ENCODE measurements around the gene HSPBP1. TPM values are rescaled to one million over a fixed set of nuclear protein-coding genes. Genes with fewer than 3 reads are reported as not detected.

The HSPBP1 gene
- polyA plus RNA-seq, 3 donors, result 21.9 to 39.9 (median 35.0) TPM

GRCh38 chr19:55283548-55284377 lies 3.9 kb upstream of the HSPBP1 start, which contains the start of gene BRSK1:
BRSK1 (plus strand) TSS chr19:55283997; CDS start chr19:55284443, 446 bp downstream.
- 5 to 18% (median 17%) methylated on average over 7 to 41 of the region's 44 CpGs for WGBS, 3 donors
- no peak within 1 kb of the TSS for H3K27ac ChIP-seq (ENCODE audit: low read depth, low read length)

GRCh38 chr19:55279340-55279739 lies 570 bp downstream of the HSPBP1 start:
- H3K27ac ChIP-seq (ENCODE audit: low read depth, low read length), result no peak overlapping the region

GRCh38 chr19:55278391-55279135 lies 1.3 kb downstream of the HSPBP1 start:
- H3K27ac ChIP-seq (ENCODE audit: low read depth, low read length), result no peak overlapping the region
- 81 to 88% (median 81%) methylated on average over 13 of the region's 13 CpGs for WGBS, 3 donors

More at GRCh38 chr19:55279340-55279739, 570 bp downstream of the HSPBP1 start:
- 3 to 15% (median 9%) methylated on average over 22 to 23 of the region's 23 CpGs for WGBS, 3 donors

- whole genome bisulfite sequencing, 3 donors, result 86 to 91% (median 90%) methylated on average over 17 of the region's 17 CpGs
- no peak overlapping the region for H3K27ac ChIP-seq (ENCODE audit: low read depth, low read length)
Measured at GRCh38 chr19:55277494-55277893, 2.4 kb downstream of the HSPBP1 start.

- no peak overlapping the region for H3K27ac ChIP-seq (ENCODE audit: low read depth, low read length)
- 77 to 86% (median 82%) methylated on average over 15 of the region's 15 CpGs for WGBS, 3 donors
Measured at GRCh38 chr19:55276720-55277430, 3.0 kb downstream of the HSPBP1 start.

GRCh38 chr19:55275851-55276719 lies 3.8 kb downstream of the HSPBP1 start:
- WGBS, 3 donors, result 76 to 82% (median 76%) methylated on average over 17 of the region's 17 CpGs
- no peak overlapping the region for H3K27ac ChIP-seq (ENCODE audit: low read depth, low read length)

GRCh38 chr19:55273978-55274707 lies 5.8 kb downstream of the HSPBP1 start:
- no peak overlapping the region for H3K27ac ChIP-seq (ENCODE audit: low read depth, low read length)
- WGBS, 3 donors, result 94 to 96% (median 95%) methylated on average over 29 to 36 of the region's 36 CpGs

- no peak overlapping the region for H3K27ac ChIP-seq (ENCODE audit: low read depth, low read length)
- 90 to 95% (median 95%) methylated on average over 18 of the region's 18 CpGs for WGBS, 3 donors
Measured at GRCh38 chr19:55272142-55272541, 7.8 kb downstream of the HSPBP1 start.

- 82 to 91% (median 88%) methylated on average over 25 of the region's 25 CpGs for WGBS, 3 donors
- no peak overlapping the region for H3K27ac ChIP-seq (ENCODE audit: low read depth, low read length)
Measured at GRCh38 chr19:55270172-55270942, 9.6 kb downstream of the HSPBP1 start.

- WGBS, 3 donors, result 72 to 86% (median 75%) methylated on average over 8 of the region's 8 CpGs
- H3K27ac ChIP-seq (ENCODE audit: low read depth, low read length), result no peak overlapping the region
Measured at GRCh38 chr19:55269299-55269698, 10.6 kb downstream of the HSPBP1 start.

- 94 to 98% (median 98%) methylated on average over 4 of the region's 4 CpGs for WGBS, 3 donors
- H3K27ac ChIP-seq (ENCODE audit: low read depth, low read length), result no peak overlapping the region
Measured at GRCh38 chr19:55266840-55267239, 13.1 kb downstream of the HSPBP1 start.

- WGBS, 3 donors, result 97 to 100% (median 99%) methylated on average over 3 of the region's 3 CpGs
- no peak overlapping the region for H3K27ac ChIP-seq (ENCODE audit: low read depth, low read length)
Measured at GRCh38 chr19:55266404-55266803, 13.5 kb downstream of the HSPBP1 start.

GRCh38 chr19:55265723-55266386 lies 14.1 kb downstream of the HSPBP1 start:
- no peak overlapping the region for H3K27ac ChIP-seq (ENCODE audit: low read depth, low read length)
- 90 to 96% (median 95%) methylated on average over 10 to 12 of the region's 12 CpGs for WGBS, 3 donors

- WGBS, 3 donors, result 89 to 95% (median 90%) methylated on average over 16 of the region's 16 CpGs
- H3K27ac ChIP-seq (ENCODE audit: low read depth, low read length), result no peak overlapping the region
Measured at GRCh38 chr19:55265173-55265572, 14.7 kb downstream of the HSPBP1 start.

GRCh38 chr19:55264531-55264930 lies 15.4 kb downstream of the HSPBP1 start:
- WGBS, 3 donors, result 87 to 94% (median 87%) methylated on average over 5 of the region's 5 CpGs
- H3K27ac ChIP-seq (ENCODE audit: low read depth, low read length), result no peak overlapping the region

- WGBS, 3 donors, result 91 to 95% (median 91%) methylated on average over 8 to 9 of the region's 9 CpGs
- no peak overlapping the region for H3K27ac ChIP-seq (ENCODE audit: low read depth, low read length)
Measured at GRCh38 chr19:55262359-55262758, 17.6 kb downstream of the HSPBP1 start.

Measured in adipose tissue (tissue), 3 donors.